Heart left ventricle (tissue), 13 donors: ENCODE measurements around the gene MKX.

Experiments used
- CTCF ChIP-seq, 12 donors: fragments of 200-600 bp; sonication (generic) in 4 of 12; IDR thresholded peaks; one replicate each; pipeline versions ENCODE4 v1.5.0 to v1.8.0; 2018 to 2022; ENCODE audit warnings: antibody characterized with exemption in 12 of 12, mild to moderate bottlenecking in 5 of 12
- POLR2A ChIP-seq, 2 donors: fragments of 450-650 bp; IDR thresholded peaks; one replicate each; pipeline ENCODE4 v1.6.1; 2017; ENCODE audit warnings: antibody characterized with exemption in 2 of 2, mild to moderate bottlenecking in 2 of 2, moderate library complexity in 2 of 2
- donor health status: ischemic (EF 13 %, LVEDD 7.1; RV severe dilation, severe dysfunction).
- donor health status: DM: no; HTN: yes; CAD: no.
- donor health status: DM: no; HTN: no; CAD: no.
- donor health status: ischemic (EF 25% LVEDD 6.9; RV normal size, moderate dysfunction).
- donor health status: ischemic (EF 25% LVEDD 5.7; RV mildly dilated, moderate dysfunction).
- donor health status: ischemic (EF 35%, LVEDD 5.7; RV mildly dilated, moderate dysfunction).
- donor health status: nonischemic (EF 11% LVEDD 7.7; RV severe dilation, severe dysfunction).
- donor health status: DM: yes; HTN: yes; CAD: no.
- donor health status: PGD.
- donor health status: ischemic (EF 29% LVEDD 5.4; RV normal size, mild dysfunction).
- donor health status: nonischemic (EF 23%, LVEDD 6.1; RV moderate dilation, normal function).

- TF ChIP-seq CTCF (IDR thresholded peaks at IDR 0.05) (no peak), POLR2A (IDR thresholded peaks at IDR 0.05) (no peak)
Observed at GRCh38 chr10:27715505-27715904, 30.1 kb downstream of the MKX start.
